AG09319 (cell line): ENCODE results near the gene RASSF10.
"Not testable (repeated sequence)": the region's sequence is repeated elsewhere in the genome, so short reads cannot be mapped to it uniquely, and the experiment has no call there.

ENCODE experiments used
- DNase-seq: peaks from one replicate; pipeline ENCODE4 v3.0.0-alpha.2; 2010; ENCODE audit warnings: low read depth; ENCODE audit errors: extremely low read depth
- TF ChIP-seq, protein P1 (sequence below): IDR thresholded peaks from 2 replicates; pipeline ENCODE4 v1.5.1; 2011; ENCODE audit warnings: low read depth, mild to moderate bottlenecking, inconsistent platforms, low read length, moderate library complexity

The RASSF10 gene

DNA sequence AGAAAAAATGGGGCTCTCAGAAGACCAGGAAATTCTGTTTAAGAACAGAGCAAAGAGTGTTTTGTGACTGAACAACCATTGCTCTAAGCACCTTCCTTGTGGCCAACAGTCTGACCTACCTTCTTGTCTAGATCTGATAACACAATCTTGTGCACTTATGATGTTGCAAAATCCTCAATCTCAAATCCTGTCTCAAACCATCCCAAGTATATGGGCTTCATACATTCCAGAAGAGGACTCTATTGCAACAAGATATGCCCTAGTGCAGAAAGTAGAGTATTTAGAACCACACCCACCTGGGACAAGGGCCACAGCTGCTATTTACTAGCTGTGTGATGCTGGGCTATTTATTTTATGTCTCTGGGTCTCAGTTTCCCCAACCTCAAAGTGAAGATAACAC is 27.1 kb downstream of the RASSF10 start:
- TF ChIP-seq, protein P1, sequence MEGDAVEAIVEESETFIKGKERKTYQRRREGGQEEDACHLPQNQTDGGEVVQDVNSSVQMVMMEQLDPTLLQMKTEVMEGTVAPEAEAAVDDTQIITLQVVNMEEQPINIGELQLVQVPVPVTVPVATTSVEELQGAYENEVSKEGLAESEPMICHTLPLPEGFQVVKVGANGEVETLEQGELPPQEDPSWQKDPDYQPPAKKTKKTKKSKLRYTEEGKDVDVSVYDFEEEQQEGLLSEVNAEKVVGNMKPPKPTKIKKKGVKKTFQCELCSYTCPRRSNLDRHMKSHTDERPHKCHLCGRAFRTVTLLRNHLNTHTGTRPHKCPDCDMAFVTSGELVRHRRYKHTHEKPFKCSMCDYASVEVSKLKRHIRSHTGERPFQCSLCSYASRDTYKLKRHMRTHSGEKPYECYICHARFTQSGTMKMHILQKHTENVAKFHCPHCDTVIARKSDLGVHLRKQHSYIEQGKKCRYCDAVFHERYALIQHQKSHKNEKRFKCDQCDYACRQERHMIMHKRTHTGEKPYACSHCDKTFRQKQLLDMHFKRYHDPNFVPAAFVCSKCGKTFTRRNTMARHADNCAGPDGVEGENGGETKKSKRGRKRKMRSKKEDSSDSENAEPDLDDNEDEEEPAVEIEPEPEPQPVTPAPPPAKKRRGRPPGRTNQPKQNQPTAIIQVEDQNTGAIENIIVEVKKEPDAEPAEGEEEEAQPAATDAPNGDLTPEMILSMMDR: no peak
- no peak for DNase-seq

DNA sequence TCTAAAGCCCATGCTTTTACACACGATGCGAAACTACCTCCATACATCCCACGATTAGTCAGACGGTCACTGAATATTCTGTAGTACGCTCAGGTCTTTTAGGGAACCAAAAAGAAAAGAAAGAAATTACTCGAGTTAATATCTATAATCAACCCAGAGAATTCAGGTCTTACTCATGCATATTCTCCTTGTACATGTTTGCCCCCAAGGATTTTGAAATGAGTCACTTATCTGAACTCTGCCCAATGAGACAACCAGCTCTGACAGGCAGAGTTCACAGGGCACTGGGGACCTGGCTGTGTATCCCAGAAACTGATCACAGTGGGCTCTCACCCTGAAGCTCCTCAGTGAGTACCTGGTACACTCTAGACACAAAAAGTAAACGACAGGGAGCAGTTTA is 29.2 kb downstream of the RASSF10 start:
- TF ChIP-seq, protein P1: no peak
- no peak for DNase-seq

DNA sequence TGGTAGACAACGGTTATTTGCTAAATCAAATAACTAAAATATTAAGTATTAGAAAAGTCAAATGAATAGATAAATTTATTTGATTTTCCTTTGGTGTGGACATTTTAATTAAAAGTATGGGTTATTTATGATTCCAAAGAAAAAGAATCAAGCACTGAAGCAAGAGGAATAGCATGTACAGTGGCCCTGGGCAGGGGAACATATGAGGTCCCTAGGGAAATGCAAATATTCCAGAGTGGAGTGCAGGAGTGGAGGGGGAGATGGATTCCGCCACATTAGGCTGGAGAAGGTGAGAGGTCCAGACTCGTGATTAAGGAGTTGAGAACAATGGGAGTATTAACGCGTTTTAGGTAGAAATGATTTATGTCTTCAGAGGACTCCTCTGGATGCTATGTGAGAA is 30.0 kb downstream of the RASSF10 start:
- TF ChIP-seq, protein P1: no peak
- no peak for DNase-seq

DNA sequence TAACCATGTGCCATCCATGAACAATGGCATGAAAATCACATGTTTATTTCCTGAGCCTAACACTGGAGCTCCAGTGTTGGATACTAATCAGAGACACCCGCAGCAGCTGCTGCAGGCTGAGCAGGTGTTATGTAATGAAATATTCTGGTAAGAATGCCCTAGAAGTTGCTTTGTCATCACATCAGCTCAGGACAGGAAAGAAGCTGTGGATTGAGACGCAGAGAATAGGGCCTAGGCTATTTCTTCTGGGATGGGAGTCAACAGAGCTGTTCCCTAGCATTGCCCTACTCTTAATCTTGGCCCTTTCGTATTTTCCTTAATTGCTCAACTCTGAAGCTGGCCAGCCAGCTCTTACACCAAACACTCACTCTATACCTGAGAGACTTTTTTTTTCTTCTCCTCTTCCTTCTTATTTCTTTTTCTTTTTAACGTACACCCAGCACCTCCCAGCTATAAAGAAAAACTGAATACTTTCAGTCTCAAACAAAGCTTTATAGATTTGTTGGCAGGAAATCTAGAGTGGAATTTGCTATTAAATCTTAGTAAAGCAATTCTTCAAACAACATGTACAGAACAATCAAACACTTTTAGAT is 31.9 kb downstream of the RASSF10 start:
- DNase-seq: no peak
- TF ChIP-seq, protein P1: no peak

DNA sequence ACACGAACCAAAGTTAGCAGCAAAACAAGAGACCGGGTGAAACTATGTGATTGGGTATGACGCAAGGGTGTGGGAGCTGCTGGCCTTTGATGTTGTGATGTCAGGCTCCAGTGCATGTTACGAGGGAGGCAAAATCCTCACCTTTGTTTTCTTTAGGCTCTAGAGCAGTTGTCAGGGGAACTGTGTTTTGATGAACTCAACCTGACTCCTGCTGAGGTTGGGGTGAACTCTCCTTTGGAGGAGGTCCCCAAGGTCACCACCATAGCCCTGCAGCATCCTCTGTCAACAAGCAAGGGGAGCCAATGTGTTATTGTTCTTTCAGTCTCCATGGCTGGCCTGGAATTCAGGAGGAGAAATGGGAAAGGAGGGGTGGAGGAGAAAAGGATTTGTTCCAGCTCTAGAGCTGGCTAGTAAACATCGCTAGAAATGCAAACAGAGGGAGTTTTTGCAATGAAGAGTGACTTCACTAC is 33.8 kb downstream of the RASSF10 start:
- TF ChIP-seq, protein P1: no peak

DNA sequence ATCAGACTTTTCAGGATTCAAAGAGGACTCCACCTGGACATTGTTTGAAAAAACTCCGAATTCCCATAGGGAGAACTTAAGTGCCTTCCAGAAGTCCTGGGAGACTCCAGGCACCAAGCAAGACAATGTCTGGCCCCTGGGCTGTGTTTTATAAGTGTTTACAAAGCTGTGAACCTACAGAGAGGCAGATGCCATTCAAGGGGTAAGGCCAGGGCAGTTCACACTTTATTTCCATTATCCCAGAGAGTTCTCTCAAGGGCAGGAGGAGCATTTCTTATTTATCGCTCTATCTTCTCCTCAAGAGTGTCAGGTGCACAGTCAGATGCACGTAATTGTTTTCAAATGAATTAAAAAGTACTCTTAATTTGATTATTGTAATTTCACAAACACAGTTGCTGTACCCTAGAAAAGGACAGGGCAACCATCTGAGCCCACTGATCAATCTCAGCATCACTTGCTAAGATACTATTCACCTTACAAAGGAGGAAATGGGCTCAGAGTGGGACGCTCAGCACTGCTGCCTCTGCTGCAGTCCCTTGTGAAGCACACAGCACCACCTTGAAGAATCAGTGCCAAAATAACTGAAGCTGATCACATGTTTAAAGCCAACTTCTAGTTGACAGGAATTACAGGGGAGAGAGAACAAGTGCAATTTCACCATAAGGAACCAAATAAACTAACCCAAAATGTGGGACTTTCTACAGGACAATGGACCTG is 35.0 kb downstream of the RASSF10 start:
- no peak for DNase-seq
- TF ChIP-seq, protein P1: no peak

More for the DNA sequence above, 33.8 kb downstream of the RASSF10 start:
- DNase-seq: no peak

DNA sequence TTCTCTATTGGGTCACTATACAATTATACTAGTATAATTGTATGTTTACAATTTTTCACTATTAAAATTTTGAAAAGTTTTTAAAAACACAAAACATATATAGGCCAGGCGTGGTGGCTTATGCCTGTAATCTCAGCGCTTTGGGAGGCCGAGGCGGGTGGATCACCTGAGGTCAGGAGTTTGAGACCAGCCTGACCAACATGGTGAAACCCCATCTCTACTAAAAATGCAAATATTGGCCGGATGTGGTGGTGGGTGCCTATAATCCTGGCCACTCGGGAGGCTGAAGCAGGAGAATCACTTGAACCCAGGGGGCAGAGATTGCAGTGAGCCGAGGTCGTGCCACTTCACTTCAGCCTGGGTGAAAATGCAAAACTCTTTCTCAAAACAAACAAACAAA is 36.0 kb downstream of the RASSF10 start:
- not testable (repeated sequence) for DNase-seq

DNA sequence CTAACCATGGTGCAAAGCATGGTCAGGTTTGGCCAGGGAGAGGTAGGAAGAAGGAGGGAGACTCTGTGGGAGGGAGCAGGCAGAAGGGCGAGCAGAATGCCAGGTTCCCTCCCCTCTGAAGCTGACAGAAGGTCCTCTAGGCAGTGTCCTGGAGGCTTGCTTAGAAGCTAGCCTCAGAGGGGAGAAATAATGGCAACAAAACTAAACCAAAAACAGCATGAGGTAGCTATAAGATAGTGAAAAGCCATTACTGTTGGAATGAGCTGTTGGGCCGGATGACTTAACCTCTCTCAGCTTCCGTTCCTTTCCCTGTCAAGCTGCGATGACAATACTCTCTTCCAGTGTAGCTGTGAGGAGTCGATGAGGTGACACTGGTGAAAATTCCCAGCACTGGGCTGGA is 36.6 kb downstream of the RASSF10 start:
- no peak for DNase-seq
- TF ChIP-seq, protein P1: no peak
